ENCODE measurements around the gene FOXP2. TPM values are rescaled to one million over a fixed set of nuclear protein-coding genes. Genes with fewer than 3 reads are reported as not detected.

The FOXP2 gene
- total and polyA plus RNA-seq, 2 donors (not counting 1 experiment from before 2014, with no cell fraction given): not detected

GRCh38 chr7:114648117-114648516 lies 233.5 kb downstream of the FOXP2 start:
- no peak overlapping the region for H2AFZ ChIP-seq (ENCODE audit: insufficient read depth, low read depth, low read length, poor library complexity, severe bottlenecking)
- H3K4me1 ChIP-seq (ENCODE audit: control insufficient read depth in 2 of 2, insufficient read depth in 2 of 2, low read length in 2 of 2): no peaks in the 10 kb centered on the region
- Mint-ChIP-seq H3K9me3 (ENCODE audit: insufficient read depth) (no peaks in the 10 kb centered on the region), H3K27ac (no peak overlapping the region), H3K27me3 (no peaks in the 10 kb centered on the region), H3K4me3 (no peak overlapping the region), H3K4me1 (no peaks in the 10 kb centered on the region)
- no peaks in the 10 kb centered on the region for H3K36me3 ChIP-seq (replicated peaks in 1 of 2; ENCODE audit: control extremely low read depth in 1 of 2, control insufficient read depth in 1 of 2, extremely low read depth in 1 of 2, insufficient read depth in 2 of 2, low read length in 1 of 2)
- intact Hi-C loops (cut with micrococcal nuclease): no loop called here
- H3K9me3 ChIP-seq (ENCODE audit: control extremely low read depth in 1 of 3, control insufficient read depth in 2 of 3, insufficient read depth in 1 of 3, low read length in 2 of 3): no peaks in the 10 kb centered on the region
- no peak for TF ChIP-seq EZH2 (IDR thresholded peaks at IDR 0.05; ENCODE audit: borderline replicate concordance, insufficient read depth, low read depth, low read length, poor library complexity, severe bottlenecking)
- TF ChIP-seq, protein P1, sequence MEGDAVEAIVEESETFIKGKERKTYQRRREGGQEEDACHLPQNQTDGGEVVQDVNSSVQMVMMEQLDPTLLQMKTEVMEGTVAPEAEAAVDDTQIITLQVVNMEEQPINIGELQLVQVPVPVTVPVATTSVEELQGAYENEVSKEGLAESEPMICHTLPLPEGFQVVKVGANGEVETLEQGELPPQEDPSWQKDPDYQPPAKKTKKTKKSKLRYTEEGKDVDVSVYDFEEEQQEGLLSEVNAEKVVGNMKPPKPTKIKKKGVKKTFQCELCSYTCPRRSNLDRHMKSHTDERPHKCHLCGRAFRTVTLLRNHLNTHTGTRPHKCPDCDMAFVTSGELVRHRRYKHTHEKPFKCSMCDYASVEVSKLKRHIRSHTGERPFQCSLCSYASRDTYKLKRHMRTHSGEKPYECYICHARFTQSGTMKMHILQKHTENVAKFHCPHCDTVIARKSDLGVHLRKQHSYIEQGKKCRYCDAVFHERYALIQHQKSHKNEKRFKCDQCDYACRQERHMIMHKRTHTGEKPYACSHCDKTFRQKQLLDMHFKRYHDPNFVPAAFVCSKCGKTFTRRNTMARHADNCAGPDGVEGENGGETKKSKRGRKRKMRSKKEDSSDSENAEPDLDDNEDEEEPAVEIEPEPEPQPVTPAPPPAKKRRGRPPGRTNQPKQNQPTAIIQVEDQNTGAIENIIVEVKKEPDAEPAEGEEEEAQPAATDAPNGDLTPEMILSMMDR (IDR thresholded peaks at IDR 0.05): no peak
- no peak overlapping the region for H3K27ac ChIP-seq (ENCODE audit: low read length in 2 of 2)
- no peaks in the 10 kb centered on the region for H4K20me1 ChIP-seq (ENCODE audit: control insufficient read depth, insufficient read depth, low read length, poor library complexity, severe bottlenecking)
- H3K4me3 ChIP-seq (ENCODE audit: control extremely low read depth in 1 of 5, extremely low read depth in 1 of 5, insufficient read depth in 1 of 5, low read depth in 2 of 5, low read length in 4 of 5): no peak overlapping the region
- H3K79me2 ChIP-seq (ENCODE audit: control insufficient read depth, insufficient read depth, low read length): no peaks in the 10 kb centered on the region
- POLR2A ChIA-PET: no interaction called here
- CTCF ChIA-PET: no interaction called here
- DNase-seq (no peak), ATAC-seq (ENCODE audit: low read depth) (no peak)
- no peak overlapping the region for H3K4me2 ChIP-seq (replicated peaks; ENCODE audit: low read depth, low read length, poor library complexity, severe bottlenecking)
- no peaks in the 10 kb centered on the region for H3K27me3 ChIP-seq (replicated peaks in 1 of 4; ENCODE audit: control extremely low read depth in 1 of 4, control insufficient read depth in 3 of 4, insufficient read depth in 4 of 4, low read length in 3 of 4)
- H3K9ac ChIP-seq (ENCODE audit: low read length): no peak overlapping the region

GRCh38 chr7:114648680-114649079 lies 234.1 kb downstream of the FOXP2 start:
- Mint-ChIP-seq H3K4me1 (no peaks in the 10 kb centered on the region), H3K27me3 (no peaks in the 10 kb centered on the region), H3K27ac (no peak overlapping the region), H3K4me3 (no peak overlapping the region), H3K9me3 (ENCODE audit: insufficient read depth) (no peaks in the 10 kb centered on the region)
- Histone ChIP-seq H3K9me3 (ENCODE audit: control extremely low read depth in 1 of 3, control insufficient read depth in 2 of 3, insufficient read depth in 1 of 3, low read length in 2 of 3) (no peaks in the 10 kb centered on the region), H3K4me2 (replicated peaks; ENCODE audit: low read depth, low read length, poor library complexity, severe bottlenecking) (no peak overlapping the region), H3K79me2 (ENCODE audit: control insufficient read depth, insufficient read depth, low read length) (no peaks in the 10 kb centered on the region), H2AFZ (ENCODE audit: insufficient read depth, low read depth, low read length, poor library complexity, severe bottlenecking) (no peak overlapping the region), H3K9ac (ENCODE audit: low read length) (no peak overlapping the region), H4K20me1 (ENCODE audit: control insufficient read depth, insufficient read depth, low read length, poor library complexity, severe bottlenecking) (no peaks in the 10 kb centered on the region), H3K27ac (ENCODE audit: low read length in 2 of 2) (no peak overlapping the region), H3K27me3 (replicated peaks in 1 of 4; ENCODE audit: control extremely low read depth in 1 of 4, control insufficient read depth in 3 of 4, insufficient read depth in 4 of 4, low read length in 3 of 4) (no peaks in the 10 kb centered on the region), H3K4me1 (ENCODE audit: control insufficient read depth in 2 of 2, insufficient read depth in 2 of 2, low read length in 2 of 2) (no peaks in the 10 kb centered on the region), H3K4me3 (ENCODE audit: control extremely low read depth in 1 of 5, extremely low read depth in 1 of 5, insufficient read depth in 1 of 5, low read depth in 2 of 5, low read length in 4 of 5) (no peak overlapping the region), H3K36me3 (replicated peaks in 1 of 2; ENCODE audit: control extremely low read depth in 1 of 2, control insufficient read depth in 1 of 2, extremely low read depth in 1 of 2, insufficient read depth in 2 of 2, low read length in 1 of 2) (no peaks in the 10 kb centered on the region)
- ChIA-PET POLR2A (no interaction called here), CTCF (no interaction called here)
- DNase-seq: no peak
- ATAC-seq (ENCODE audit: low read depth): no peak
- intact Hi-C loops (cut with micrococcal nuclease): no loop called here
- no peak for TF ChIP-seq EZH2 (IDR thresholded peaks at IDR 0.05; ENCODE audit: borderline replicate concordance, insufficient read depth, low read depth, low read length, poor library complexity, severe bottlenecking)
- TF ChIP-seq, protein P1 (IDR thresholded peaks at IDR 0.05): no peak
- 92% methylated on average over 2 of the region's 4 CpGs for WGBS (ENCODE audit: insufficient coverage)

Data from B cell (primary cell).